ENCODE measurements around the gene EP400.
A peak's percentile ranks its signal among the peaks of the same experiment; 100 is the strongest.

Gene EP400, protein sequence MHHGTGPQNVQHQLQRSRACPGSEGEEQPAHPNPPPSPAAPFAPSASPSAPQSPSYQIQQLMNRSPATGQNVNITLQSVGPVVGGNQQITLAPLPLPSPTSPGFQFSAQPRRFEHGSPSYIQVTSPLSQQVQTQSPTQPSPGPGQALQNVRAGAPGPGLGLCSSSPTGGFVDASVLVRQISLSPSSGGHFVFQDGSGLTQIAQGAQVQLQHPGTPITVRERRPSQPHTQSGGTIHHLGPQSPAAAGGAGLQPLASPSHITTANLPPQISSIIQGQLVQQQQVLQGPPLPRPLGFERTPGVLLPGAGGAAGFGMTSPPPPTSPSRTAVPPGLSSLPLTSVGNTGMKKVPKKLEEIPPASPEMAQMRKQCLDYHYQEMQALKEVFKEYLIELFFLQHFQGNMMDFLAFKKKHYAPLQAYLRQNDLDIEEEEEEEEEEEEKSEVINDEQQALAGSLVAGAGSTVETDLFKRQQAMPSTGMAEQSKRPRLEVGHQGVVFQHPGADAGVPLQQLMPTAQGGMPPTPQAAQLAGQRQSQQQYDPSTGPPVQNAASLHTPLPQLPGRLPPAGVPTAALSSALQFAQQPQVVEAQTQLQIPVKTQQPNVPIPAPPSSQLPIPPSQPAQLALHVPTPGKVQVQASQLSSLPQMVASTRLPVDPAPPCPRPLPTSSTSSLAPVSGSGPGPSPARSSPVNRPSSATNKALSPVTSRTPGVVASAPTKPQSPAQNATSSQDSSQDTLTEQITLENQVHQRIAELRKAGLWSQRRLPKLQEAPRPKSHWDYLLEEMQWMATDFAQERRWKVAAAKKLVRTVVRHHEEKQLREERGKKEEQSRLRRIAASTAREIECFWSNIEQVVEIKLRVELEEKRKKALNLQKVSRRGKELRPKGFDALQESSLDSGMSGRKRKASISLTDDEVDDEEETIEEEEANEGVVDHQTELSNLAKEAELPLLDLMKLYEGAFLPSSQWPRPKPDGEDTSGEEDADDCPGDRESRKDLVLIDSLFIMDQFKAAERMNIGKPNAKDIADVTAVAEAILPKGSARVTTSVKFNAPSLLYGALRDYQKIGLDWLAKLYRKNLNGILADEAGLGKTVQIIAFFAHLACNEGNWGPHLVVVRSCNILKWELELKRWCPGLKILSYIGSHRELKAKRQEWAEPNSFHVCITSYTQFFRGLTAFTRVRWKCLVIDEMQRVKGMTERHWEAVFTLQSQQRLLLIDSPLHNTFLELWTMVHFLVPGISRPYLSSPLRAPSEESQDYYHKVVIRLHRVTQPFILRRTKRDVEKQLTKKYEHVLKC (N-terminal part only)

GRCh38 chr12:131949431-131950181 is at the start of gene EP400:
TSS of gene EP400 (plus strand) at chr12:131949942. CDS start at chr12:131960620, 10,678 bp downstream.
- peak; percentile 98 for DNase-seq (ENCODE audit: low spot score)

- no peak for DNase-seq (ENCODE audit: low spot score)
Observed at GRCh38 chr12:131900397-131900796, 49.3 kb upstream of the EP400 start.

DNA sequence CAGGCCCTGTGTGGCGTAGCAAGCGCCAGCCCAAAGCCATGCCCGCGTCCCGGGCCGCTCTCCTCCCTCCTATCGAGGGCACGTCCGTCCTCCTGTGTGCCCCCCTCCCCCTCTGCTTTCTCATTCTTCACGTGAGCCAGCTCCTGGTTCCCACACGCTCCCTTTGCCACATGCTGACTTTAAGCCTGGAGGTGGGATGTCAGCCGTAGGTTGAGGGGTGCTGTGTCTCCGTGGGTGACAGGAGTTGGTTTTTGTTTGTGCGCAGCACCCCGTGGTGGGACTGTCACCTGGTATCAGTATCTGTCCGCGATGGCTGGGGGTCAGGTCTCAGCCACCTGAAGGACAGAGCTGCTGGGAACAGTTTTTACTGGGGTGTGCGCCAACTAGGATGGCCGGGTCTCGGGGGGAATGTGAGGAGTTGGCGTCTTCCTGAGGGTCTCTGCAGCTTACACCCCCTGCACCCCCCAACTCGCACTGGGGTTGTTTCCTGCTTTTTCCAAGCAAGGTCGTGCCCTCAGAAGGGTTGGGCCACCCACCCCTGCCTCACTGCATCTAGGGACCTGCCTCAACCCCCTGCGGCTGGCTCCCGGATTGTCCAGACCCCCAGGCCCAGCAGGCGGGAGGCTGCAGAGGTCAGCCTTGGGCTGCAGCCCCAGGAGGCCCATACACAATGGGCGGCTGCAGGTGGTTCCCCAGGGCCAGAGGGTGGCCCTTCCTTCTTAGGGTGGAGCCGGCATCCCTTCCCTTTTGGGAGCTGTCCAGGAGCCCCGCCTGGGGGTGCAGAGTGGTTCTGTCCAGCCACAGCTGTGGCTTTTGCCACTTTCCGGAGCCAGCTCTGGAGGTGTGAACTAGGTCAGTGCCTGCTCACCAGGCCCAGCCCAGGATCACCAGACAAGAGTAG is 48.1 kb upstream of the EP400 start:
- DNase-seq (ENCODE audit: low spot score): peak; percentile 40

DNA sequence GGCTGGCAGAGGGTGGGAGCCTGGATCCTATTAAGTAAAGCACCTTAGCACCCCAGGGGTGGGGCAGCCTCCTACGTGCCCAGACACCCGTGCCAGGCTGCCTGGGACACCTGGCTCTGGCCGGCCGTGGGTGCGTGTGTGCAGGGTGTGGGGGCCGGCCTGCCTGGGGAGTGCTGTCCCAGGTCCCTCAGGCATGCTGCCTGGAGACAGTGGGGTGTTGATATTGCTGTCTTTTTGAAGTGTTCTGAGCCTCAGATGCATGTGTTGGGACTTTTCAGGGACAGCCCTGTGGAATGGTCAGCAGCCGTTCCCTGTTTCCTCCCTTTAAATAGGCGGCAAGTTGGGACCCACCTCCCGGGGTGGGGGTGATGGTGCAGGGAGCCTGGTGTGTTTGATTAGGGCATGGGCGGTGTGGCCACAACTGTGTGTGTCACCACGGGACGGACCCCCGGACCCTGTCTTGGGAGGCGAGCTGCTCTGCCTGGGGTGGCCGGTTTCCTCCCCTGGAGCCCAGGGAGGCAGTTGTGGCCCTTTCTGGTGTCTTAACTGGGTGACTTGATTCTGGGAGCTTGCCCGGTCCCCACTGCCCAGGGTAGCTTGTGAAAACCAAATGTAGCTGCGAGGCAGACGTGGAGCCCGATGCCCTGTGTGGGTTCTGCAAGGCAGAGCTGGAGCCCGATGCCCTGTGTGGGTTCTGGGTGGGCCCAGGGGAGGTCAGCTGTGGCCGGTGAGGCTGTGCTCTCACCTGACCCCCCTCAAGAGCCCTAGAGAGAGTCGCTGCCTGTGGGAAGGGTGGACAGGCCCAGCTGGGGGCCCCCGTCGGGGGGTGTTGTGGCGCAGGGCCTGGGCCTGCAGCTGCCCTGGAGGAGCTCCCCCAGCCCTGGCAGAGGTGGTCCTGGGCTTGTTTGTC is 47.2 kb upstream of the EP400 start:
- peak; percentile 17 for DNase-seq (ENCODE audit: low spot score)

- DNase-seq (ENCODE audit: low spot score): no peak
Observed at GRCh38 chr12:131903270-131904255, 46.2 kb upstream of the EP400 start.

DNA sequence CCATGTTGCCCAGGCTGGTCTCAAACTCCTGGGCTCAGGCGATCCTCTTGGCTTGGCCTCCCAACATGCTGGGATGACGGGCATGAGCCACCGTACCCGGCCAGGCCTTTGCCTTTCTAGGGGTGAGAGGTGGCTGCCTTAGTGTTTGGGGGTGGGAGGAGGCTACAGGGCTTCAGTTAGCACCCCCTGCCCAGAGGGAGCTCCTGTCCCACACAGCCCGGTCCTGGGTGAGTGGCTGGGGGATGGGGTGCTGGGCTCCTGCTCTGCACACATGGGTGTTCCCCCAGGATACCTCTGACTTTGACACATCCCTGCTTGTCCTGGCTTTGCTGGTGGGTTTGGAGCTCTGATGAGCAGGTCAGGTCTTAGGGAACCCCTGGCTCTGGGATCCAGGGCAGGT is 45.4 kb upstream of the EP400 start:
- no peak for DNase-seq (ENCODE audit: low spot score)

- no peak for DNase-seq (ENCODE audit: low spot score)
Observed at GRCh38 chr12:131905081-131905629, 44.6 kb upstream of the EP400 start.

DNA sequence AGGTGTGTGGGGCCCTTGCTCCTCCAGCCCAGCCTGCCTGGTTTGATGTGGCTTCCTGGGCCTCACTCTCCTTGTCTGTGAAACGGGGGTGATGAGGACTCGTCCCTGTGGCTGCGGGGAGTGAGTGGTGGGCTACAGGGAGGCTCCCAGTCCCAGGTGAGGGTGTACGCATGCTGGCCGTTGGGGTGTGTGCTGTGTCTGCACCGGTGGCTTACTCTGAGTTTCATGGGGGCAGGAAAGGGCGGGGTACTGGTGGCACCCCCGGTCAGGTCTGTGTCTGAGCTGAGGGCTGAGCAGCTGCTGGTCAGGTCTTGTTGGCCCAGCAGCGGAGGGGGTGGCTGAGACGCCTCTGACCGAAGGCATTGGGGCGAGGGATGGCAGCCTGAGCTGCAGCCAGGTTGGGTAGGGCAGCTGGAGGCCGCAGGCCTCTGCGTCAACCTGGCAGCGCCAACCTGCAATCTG is 44.1 kb upstream of the EP400 start:
- no peak for DNase-seq (ENCODE audit: low spot score)

DNA sequence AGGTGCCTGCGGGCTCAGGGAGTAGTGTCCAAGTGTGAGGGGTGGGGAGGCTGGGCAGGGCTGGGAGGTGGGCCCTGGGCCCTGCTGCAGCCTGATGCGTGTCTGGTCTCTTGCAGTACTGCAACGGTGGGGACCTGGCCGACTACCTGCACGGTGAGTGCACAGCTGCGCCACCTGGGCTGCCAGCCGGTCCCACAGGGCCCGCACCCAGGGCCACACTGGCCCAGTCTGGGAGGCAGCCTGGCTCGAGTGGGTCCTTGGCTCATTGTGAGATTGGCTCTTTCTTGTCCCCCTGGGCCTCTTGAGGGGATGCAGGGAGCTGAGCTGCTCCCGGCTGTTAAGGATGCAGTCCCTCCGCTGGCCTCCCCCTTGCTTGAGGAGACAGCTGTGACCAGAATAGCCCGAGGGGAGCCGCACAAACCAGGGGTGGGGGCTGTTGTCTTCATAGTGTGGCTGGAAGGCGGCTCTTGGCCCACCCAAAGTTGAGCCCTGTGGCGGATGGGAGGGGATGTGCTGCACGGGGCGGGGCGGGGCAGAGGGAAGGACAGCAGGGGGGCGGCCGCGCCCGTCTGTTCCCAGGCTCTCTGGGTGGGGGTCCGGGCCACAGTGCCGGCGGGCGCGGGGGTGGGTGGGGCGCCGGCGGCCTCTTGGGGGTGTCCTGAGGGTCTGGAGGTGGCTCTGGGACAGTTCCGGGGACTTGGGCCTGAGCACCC is 42.2 kb upstream of the EP400 start:
- DNase-seq (ENCODE audit: low spot score): no peak

DNA sequence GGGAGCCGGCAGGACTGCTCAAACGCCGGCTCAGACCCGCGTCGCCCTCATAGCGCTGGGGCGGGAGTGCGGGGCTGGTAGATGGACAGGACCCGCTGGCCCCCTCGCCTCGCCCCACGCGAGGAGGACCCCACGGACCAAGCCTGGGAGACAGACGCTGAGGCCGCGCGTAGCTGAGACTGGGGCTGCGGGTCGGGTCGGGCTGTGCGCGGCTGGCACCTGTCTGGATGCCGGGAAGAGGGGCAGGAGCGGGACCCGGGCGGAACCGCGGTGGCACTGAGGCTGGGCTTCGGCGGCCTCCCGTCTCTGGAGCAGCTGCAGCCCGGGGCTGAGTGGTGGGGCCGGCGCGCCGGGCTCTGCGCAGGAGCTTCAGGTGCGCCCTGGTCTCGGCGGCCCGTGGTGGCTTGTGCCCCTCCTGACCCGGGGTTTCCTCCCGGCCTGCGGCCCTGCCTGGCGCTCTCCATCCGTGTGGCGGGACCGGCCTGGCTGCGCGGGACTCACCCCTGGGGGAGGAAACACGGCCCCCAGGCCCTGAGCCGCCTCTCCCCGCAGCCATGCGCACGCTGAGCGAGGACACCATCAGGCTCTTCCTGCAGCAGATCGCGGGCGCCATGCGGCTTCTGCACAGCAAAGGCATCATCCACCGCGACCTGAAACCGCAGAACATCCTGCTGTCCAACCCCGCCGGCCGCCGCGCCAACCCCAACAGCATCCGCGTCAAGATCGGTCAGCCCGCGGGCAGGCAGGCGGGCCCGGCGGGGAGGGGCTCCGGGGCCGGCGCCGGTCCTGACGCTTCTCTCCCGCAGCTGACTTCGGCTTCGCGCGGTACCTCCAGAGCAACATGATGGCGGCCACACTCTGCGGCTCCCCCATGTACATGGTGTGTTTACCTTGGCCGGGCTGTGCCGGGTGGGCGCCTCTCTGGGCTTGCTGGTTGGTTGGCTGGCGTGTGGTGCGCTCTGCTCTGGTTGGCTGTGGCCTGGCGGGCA is 41.4 kb upstream of the EP400 start:
- DNase-seq (ENCODE audit: low spot score): peak; percentile 14

DNA sequence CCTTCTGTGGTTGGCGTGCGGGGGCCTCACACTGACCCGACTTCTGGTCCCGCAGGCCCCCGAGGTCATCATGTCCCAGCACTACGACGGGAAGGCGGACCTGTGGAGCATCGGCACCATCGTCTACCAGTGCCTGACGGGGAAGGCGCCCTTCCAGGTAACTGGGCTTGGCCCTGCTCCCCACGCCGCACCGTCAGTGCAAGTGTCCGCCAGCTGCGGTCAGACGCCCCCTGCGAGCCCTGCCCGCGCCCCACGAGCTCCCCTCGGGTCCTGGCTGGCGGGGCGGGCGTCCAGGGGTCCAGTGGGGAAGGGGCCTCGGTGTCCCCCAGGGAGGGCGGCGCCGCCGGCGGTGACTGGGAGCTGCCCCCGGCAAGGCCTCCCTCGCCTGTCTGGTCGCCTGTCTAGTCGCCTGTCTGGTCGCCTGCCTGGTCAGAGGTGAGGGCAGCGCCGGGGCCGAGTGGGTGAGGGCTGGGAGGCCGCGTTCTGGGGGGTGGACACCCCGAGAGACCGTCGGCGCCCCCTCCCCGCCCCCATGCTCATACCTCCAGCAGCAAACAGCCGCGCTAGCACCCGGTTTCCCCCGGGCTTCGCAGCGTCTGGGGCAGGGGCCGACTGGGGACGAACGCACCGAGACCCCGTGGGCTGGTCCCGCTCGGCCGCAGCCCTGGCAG is 40.5 kb upstream of the EP400 start:
- no peak for DNase-seq (ENCODE audit: low spot score)

DNA sequence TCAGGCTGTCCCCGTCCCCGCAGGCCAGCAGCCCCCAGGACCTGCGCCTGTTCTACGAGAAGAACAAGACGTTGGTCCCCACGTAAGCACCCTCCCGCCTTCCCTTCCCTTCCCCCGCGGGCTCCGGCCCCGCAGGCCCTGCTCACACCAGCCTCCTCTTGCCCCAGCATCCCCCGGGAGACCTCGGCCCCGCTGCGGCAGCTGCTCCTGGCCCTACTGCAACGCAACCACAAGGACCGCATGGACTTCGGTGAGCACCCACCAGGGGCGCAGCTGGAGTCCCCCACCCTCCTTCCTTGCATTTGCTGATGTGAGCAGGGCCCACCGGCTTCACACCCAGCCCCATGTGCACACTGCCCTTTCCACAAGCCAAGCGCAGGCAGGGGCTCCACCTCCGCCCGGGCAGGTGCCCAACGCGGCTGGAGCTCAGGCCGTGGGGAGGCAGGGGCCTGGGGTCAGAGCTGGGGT is 40.0 kb upstream of the EP400 start:
- peak; percentile 26 for DNase-seq (ENCODE audit: low spot score)

DNA sequence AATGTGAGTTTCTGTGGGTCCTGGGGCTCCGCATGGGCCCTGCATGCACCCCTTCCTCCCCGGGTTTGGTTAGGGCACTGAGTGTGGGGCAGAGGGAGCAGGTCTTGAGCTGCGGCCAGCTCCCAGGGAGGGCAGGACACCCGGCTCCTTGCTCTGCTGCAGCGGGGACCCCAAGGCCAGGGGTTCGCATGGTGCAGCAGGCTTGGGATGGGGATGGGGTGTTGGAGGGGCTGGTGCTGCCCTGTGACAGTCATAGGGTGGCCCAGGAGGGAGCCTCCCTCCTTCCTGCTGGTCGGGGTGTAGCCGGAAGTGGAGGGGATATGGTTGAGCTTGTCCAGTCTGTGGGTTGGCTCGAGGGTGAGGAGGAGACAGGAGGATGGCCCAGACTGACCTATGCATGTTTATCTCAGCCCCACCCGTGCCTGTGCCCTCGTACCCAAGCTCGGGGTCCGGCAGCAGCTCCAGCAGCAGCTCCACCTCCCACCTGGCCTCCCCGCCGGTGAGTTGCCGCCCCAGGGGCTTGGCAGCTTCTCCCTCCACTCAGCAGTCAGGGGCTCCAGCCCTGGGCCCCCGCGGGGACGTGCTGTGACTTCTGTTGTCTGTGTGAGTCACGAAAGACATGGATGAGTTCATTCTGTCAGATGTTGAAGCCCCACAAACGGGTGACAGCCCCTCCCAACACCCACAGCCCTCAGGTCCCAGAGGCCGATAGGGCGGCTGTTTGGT is 39.3 kb upstream of the EP400 start:
- DNase-seq (ENCODE audit: low spot score): peak; percentile 15

GRCh38 chr12:131911028-131911650 is 38.6 kb upstream of the EP400 start:
- DNase-seq (ENCODE audit: low spot score): peak; percentile 15

All from iPS-NIHi11 (cell line).